Suprapubic skin (tissue), 4 donors: Measurements from ENCODE around the gene LGALS1. TPM values are rescaled to one million over a fixed set of nuclear protein-coding genes. Genes with fewer than 3 reads are reported as not detected.
"Not testable (repeated sequence)": the region's sequence is repeated elsewhere in the genome, so short reads cannot be mapped to it uniquely, and the experiment has no call there.

ENCODE experiments used
- DNase-seq, 2 donors: peaks; one replicate each; pipeline ENCODE4 v3.0.0-alpha.2; 2019; ENCODE audit warnings: low spot score in 2 of 2
- H3K27ac ChIP-seq: fragments of 200-600 bp; sonication (generic); one replicate; pipeline ENCODE4 v1.5.1; 2019
- H3K27me3 ChIP-seq: fragments of 200-600 bp; sonication (generic); one replicate; pipeline ENCODE4 v1.5.1; 2019
- H3K36me3 ChIP-seq: fragments of 200-600 bp; sonication (generic); one replicate; pipeline ENCODE4 v1.5.1; 2019
- H3K4me1 ChIP-seq: fragments of 200-600 bp; sonication (generic); one replicate; pipeline ENCODE4 v1.5.1; 2019
- H3K4me3 ChIP-seq: fragments of 200-600 bp; sonication (generic); one replicate; pipeline ENCODE4 v1.5.1; 2019; ENCODE audit warnings: mild to moderate bottlenecking
- H3K9me3 ChIP-seq: fragments of 200-600 bp; sonication (generic); one replicate; pipeline ENCODE4 v1.5.1; 2019
- EP300 ChIP-seq: sonication (generic); formaldehyde crosslinking; IDR thresholded peaks from one replicate; pipeline ENCODE4 v1.6.1; 2017; ENCODE audit warnings: antibody characterized with exemption
- POLR2A ChIP-seq, 2 donors: fragments of 450-650 bp; IDR thresholded peaks; one replicate each; pipeline ENCODE4 v1.6.1; 2017; ENCODE audit warnings: antibody characterized with exemption in 2 of 2, mild to moderate bottlenecking in 2 of 2, moderate library complexity in 2 of 2
- POLR2AphosphoS5 ChIP-seq, 3 donors: sonication (generic); formaldehyde crosslinking; IDR thresholded peaks; one replicate each; pipeline ENCODE4 v1.6.1; 2017; ENCODE audit warnings: antibody characterized with exemption in 3 of 3
- WGBS: methylation state at CpG from one replicate; pipeline ENCODE4 v1.1.5; 2018; 5-methylcytosine and 5-hydroxymethylcytosine counted together
- total RNA-seq, 4 donors: library from RNA; depleted of rRNA; stranded (reverse); fragments of >200 nt; gene quantifications; one replicate each; pipeline ENCODE4 v1.1.0, GENCODE V29; 2016
- TF ChIP-seq, protein P1 (sequence below), 2 donors: fragments of 200-600 bp in 1 of 2; fragments of 450-650 bp in 1 of 2; sonication (generic) in 1 of 2; IDR thresholded peaks; one replicate each; pipeline ENCODE4 v1.5.1; 2016 to 2019; ENCODE audit warnings: antibody characterized with exemption in 2 of 2, mild to moderate bottlenecking in 1 of 2, moderate library complexity in 1 of 2

The LGALS1 gene
- total RNA-seq, 4 donors from 2014 or later: 138 to 277 (median 207) TPM

DNA sequence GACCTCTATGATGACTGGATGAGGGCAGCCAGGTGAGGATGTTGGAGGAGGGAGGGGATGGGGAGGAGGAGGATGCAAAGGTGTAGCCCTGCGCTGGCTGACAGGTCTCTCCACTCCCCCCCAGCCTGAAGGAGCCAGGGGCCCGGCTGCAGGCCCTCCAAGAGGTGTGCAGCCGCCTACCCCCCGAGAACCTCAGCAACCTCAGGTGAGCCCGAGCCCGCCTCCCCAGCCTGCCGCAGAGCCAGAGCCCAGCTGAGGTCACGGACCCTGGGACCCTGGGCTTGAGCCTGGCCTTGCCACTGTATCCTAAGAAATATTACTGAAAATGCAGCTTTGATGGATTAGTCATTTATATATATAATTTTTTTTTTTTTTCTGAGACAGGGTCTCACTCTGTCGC lies 28.1 kb upstream of the LGALS1 start:
- Histone ChIP-seq H3K36me3 (peaks cover 68% of the 10 kb centered on the region), H3K9me3 (no peaks in the 10 kb centered on the region), H3K27me3 (no peaks in the 10 kb centered on the region), H3K4me3 (no peak overlapping the region), H3K27ac (no peak overlapping the region), H3K4me1 (peaks cover 14% of the 10 kb centered on the region)
- TF ChIP-seq EP300 (no peak), POLR2A (IDR thresholded peaks at IDR 0.05) (no peak), POLR2AphosphoS5 (IDR thresholded peaks at IDR 0.05) (no peak)
- TF ChIP-seq, protein P1, sequence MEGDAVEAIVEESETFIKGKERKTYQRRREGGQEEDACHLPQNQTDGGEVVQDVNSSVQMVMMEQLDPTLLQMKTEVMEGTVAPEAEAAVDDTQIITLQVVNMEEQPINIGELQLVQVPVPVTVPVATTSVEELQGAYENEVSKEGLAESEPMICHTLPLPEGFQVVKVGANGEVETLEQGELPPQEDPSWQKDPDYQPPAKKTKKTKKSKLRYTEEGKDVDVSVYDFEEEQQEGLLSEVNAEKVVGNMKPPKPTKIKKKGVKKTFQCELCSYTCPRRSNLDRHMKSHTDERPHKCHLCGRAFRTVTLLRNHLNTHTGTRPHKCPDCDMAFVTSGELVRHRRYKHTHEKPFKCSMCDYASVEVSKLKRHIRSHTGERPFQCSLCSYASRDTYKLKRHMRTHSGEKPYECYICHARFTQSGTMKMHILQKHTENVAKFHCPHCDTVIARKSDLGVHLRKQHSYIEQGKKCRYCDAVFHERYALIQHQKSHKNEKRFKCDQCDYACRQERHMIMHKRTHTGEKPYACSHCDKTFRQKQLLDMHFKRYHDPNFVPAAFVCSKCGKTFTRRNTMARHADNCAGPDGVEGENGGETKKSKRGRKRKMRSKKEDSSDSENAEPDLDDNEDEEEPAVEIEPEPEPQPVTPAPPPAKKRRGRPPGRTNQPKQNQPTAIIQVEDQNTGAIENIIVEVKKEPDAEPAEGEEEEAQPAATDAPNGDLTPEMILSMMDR (IDR thresholded peaks at IDR 0.05): no peak
- WGBS: 98% methylated on average over 9 of the region's 9 CpGs
- DNase-seq: no peak

DNA sequence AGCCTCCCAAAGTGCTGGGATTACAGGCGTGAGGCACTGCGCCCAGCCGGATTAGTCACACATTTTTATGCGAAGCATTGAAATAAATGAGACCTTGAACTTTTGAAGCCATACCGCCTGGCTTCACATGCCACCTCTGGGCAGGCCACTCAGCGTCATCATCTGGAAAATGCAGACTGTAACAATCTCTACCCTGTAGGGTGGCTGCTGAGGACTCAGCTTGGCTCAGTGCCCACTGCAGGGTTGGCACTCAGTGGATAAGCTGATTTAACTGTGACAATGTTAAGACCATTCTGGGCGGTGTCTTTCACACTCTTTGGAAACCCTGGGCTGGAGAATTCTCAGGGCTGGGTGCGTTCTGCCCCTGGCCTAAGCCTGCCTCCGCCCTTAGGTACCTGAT lies 27.5 kb upstream of the LGALS1 start:
- no peak for TF ChIP-seq POLR2AphosphoS5 (IDR thresholded peaks at IDR 0.05)
- no peak for TF ChIP-seq EP300
- TF ChIP-seq POLR2A (IDR thresholded peaks at IDR 0.05): no peak
- TF ChIP-seq, protein P1 (IDR thresholded peaks at IDR 0.05): no peak
- H3K27ac ChIP-seq: no peak overlapping the region
- peaks cover 9% of the 10 kb centered on the region for H3K4me1 ChIP-seq
- no peak for DNase-seq
- 49% methylated on average over 9 of the region's 9 CpGs for WGBS
- H3K27me3 ChIP-seq: no peaks in the 10 kb centered on the region
- H3K36me3 ChIP-seq: peaks cover 75% of the 10 kb centered on the region
- H3K9me3 ChIP-seq: no peaks in the 10 kb centered on the region
- no peak overlapping the region for H3K4me3 ChIP-seq

DNA sequence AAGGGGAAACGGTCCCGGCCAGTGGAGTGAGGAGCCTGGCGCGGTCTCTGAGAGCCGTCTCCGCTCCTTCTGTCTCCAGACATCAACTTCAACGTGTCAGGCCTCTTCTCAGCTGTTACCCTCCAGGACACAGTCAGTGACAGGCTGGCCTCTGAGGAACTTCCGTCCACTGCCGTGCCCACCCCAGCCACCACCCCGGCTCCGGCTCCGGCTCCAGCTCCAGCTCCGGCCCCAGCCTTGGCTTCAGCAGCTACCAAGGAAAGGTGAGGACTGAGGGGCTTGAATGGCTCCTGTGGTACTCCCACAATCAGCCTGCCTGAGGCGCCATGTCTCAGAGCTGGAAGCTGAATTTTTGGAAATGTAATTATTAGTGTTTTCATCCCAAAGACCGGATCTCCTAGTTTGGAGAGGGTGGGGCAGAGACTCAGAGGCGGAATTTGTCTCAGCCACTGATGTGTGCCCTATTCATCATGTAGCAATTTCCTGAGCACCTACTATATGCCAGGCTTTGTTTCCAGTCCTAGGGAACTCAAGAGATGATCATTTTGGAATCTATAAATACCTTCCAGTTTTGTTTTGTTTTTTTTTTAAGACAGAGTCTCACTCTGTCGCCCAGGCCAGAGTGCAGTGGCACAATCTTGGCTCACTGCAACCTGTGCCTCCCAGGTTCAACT lies 24.8 kb upstream of the LGALS1 start:
- no peaks in the 10 kb centered on the region for H3K27me3 ChIP-seq
- no peaks in the 10 kb centered on the region for H3K4me1 ChIP-seq
- H3K36me3 ChIP-seq: peaks cover 70% of the 10 kb centered on the region
- DNase-seq: no peak
- no peak overlapping the region for H3K27ac ChIP-seq
- H3K4me3 ChIP-seq: no peak overlapping the region
- TF ChIP-seq POLR2AphosphoS5 (IDR thresholded peaks at IDR 0.05) (no peak), EP300 (no peak), POLR2A (IDR thresholded peaks at IDR 0.05) (no peak)
- TF ChIP-seq, protein P1 (IDR thresholded peaks at IDR 0.05): no peak
- WGBS: 95% methylated on average over 17 of the region's 17 CpGs
- H3K9me3 ChIP-seq: no peaks in the 10 kb centered on the region

DNA sequence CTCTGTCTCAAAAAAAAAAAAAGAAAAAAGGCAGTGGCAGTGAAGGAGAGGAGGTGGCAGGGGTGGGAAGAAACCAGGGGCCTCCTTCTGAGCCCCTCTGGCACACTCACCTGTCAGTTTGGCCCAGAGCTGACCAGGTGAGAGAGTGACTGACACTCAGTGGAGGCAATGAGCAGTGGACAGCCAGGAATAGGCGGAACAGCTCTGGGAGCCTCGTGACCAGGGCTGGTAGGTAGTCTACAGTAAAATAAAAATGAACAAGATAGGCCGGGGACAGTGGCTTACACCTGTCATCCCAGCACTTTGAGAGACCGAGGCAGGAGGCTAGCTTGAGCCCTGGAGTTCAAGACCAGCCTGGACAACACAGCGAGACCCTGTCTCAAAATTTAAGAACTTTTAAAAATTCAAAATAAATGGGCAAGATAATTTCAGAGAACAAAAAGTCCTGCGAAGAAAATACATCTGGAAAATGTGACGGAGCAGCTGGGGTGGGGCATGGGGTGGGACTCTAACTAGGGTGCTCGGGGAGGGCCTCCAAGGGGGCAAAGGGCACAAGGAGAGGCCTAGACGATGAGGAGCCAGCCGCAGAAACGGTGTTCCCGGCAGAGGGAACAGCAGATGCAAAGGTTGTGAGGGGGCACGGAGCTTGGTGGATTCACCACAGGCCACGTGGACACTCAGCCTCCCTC lies 20.7 kb upstream of the LGALS1 start:
- no peak for TF ChIP-seq POLR2A (IDR thresholded peaks at IDR 0.05)
- no peak for TF ChIP-seq POLR2AphosphoS5 (IDR thresholded peaks at IDR 0.05)
- 87% methylated on average over 14 of the region's 14 CpGs for WGBS
- peaks cover 50% of the 10 kb centered on the region for H3K36me3 ChIP-seq

DNA sequence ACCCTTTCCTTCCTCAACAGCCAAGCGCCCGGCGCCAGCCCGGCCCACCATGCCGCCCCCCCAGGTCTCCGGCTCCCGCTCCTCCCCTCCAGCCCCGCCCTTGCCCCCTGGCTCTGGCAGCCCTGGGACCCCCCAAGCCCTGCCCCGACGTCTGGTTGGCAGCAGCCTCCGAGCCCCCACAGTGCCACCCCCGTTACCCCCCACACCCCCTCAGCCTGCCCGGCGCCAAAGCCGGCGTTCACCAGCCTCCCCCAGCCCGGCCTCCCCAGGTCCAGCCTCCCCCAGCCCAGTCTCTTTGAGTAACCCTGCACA lies 20.2 kb upstream of the LGALS1 start:
- no peaks in the 10 kb centered on the region for H3K27me3 ChIP-seq
- H3K27ac ChIP-seq: no peak overlapping the region
- H3K4me1 ChIP-seq: peaks cover 21% of the 10 kb centered on the region
- H3K36me3 ChIP-seq: peaks cover 45% of the 10 kb centered on the region
- DNase-seq: no peak
- 83% methylated on average over 17 of the region's 17 CpGs for WGBS
- no peaks in the 10 kb centered on the region for H3K9me3 ChIP-seq
- H3K4me3 ChIP-seq: no peak overlapping the region
- TF ChIP-seq EP300 (no peak), POLR2A (IDR thresholded peaks at IDR 0.05) (no peak), POLR2AphosphoS5 (IDR thresholded peaks at IDR 0.05) (no peak)
- TF ChIP-seq, protein P1 (IDR thresholded peaks at IDR 0.05): no peak

More for the DNA sequence above, 20.7 kb upstream of the LGALS1 start:
- Histone ChIP-seq H3K4me3 (no peak overlapping the region), H3K4me1 (peaks cover 16% of the 10 kb centered on the region), H3K27ac (no peak overlapping the region), H3K27me3 (no peaks in the 10 kb centered on the region), H3K9me3 (no peaks in the 10 kb centered on the region)
- no peak for DNase-seq

DNA sequence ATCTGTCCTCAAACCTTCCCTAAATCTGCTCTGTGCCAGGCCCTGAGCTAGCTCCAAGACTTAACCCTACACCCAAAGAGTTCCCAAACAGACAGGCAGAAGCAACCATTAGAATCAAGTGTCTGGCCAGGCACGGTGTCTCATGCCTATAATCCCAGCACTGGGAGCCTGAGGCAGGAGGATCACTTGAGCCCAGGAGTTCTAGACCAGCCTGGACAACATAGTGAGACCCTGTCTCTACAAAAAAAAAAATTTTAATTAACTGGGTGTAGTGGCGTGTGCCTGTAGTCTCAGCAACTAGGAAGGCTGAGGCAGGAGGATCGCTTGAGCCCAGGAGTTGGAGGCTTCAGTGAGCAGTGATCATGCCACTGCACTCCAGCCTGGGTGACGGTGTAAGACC lies 18.9 kb upstream of the LGALS1 start:
- WGBS: 89% methylated on average over 4 of the region's 4 CpGs
- peaks cover 35% of the 10 kb centered on the region for H3K4me1 ChIP-seq
- not testable (repeated sequence) for H3K9me3 ChIP-seq, H3K4me3 ChIP-seq, H3K27ac ChIP-seq, DNase-seq, H3K27me3 ChIP-seq
- peaks cover 31% of the 10 kb centered on the region for H3K36me3 ChIP-seq
